ENCODE measurements around the gene ZNF33A. TPM values are rescaled to one million over a fixed set of nuclear protein-coding genes. Genes with fewer than 3 reads are reported as not detected.

The ZNF33A gene
- total and polyA plus RNA-seq, 10 of the 15 experiments (the other 5 are each of a cell fraction or from before 2014, with no cell fraction given): 9.8 to 29.9 (median 18.3) TPM

DNA sequence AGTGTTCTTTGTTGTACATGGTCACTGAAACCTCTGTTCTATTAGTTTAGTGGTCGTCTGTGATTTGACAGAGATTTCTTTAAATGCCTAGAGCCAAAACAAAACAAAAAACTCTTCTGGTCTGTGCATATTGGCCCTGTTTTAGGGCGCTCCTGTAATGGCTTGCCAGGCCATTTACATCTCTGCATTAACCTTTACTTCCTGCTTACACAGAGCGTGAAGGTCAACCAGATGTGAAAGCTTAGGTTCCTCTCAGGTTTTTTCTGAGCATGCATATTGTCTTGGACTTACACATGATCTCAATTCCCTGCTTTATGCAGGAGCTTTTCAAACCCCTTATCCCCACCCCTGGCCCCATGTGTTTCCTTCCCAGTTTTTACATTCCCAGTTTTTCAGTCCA is 93.3 kb downstream of the ZNF33A start:
- in situ Hi-C loops (cut with MboI): no loop called here
- Histone ChIP-seq H2AFZ (ENCODE audit: control insufficient read depth, low read depth, low read length) (no peak overlapping the region), H3K4me3 (no peak overlapping the region), H3K79me2 (ENCODE audit: control insufficient read depth, insufficient read depth, low read length) (no peaks in the 10 kb centered on the region), H4K20me1 (ENCODE audit: control insufficient read depth, insufficient read depth) (no peaks in the 10 kb centered on the region), H3K27me3 (replicated peaks in 1 of 2; ENCODE audit: control insufficient read depth in 2 of 2, insufficient read depth in 2 of 2, low read length in 1 of 2) (no peaks in the 10 kb centered on the region), H3K4me2 (ENCODE audit: control insufficient read depth, insufficient read depth) (no peak overlapping the region), H3K9me3 (replicated peaks; ENCODE audit: control insufficient read depth, insufficient read depth, low read length) (peaks cover 16% of the 10 kb centered on the region), H3K36me3 (ENCODE audit: control insufficient read depth in 2 of 2, insufficient read depth in 2 of 2, low read length in 1 of 2) (peaks cover 2 to 12% of the 10 kb centered on the region in 2 experiments; a peak in 2 of 4 replicates), H3K9ac (ENCODE audit: control insufficient read depth, insufficient read depth, low read length) (no peak overlapping the region), H3K4me1 (ENCODE audit: control insufficient read depth, insufficient read depth, low read length) (no peaks in the 10 kb centered on the region), H3K27ac (ENCODE audit: control insufficient read depth, insufficient read depth) (no peak overlapping the region)
- SMC1A ChIA-PET (ENCODE audit: uncharacterized antibody, unreplicated experiment): no interaction called here
- no TSS peak for BruUV-seq (replicated peaks)
- FAIRE-seq: no peak
- intact Hi-C loops (cut with micrococcal nuclease; ENCODE audit: unreplicated experiment): no loop called here
- 21% methylated on average over 3 of the region's 3 CpGs for WGBS (ENCODE audit: insufficient coverage, insufficient replicate concordance, low lambda C conversion rate, missing lambda C conversion rate)
- POLR2A ChIA-PET: no interaction called here
- no peak for DNase-seq (ENCODE audit: low read depth, low spot score)
- CTCF ChIA-PET: no interaction called here
- ATAC-seq: no peak
- RAD21 ChIA-PET (ENCODE audit: unreplicated experiment): no interaction called here
- TF ChIP-seq, protein P1, sequence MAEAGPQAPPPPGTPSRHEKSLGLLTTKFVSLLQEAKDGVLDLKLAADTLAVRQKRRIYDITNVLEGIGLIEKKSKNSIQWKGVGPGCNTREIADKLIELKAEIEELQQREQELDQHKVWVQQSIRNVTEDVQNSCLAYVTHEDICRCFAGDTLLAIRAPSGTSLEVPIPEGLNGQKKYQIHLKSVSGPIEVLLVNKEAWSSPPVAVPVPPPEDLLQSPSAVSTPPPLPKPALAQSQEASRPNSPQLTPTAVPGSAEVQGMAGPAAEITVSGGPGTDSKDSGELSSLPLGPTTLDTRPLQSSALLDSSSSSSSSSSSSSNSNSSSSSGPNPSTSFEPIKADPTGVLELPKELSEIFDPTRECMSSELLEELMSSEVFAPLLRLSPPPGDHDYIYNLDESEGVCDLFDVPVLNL (IDR thresholded peaks at IDR 0.05; ENCODE audit: low read depth, low read length): no peak
- TF ChIP-seq SP1 (IDR thresholded peaks at IDR 0.05; ENCODE audit: low read depth, low read length) (no peak), YBX1 (IDR thresholded peaks at IDR 0.05) (no peak), PAX5 (IDR thresholded peaks at IDR 0.05; ENCODE audit: borderline replicate concordance, low read depth, low read length) (no peak), IKZF1 (conservative IDR thresholded peaks at IDR 0.05) (no peak), RCOR1 (conservative IDR thresholded peaks at IDR 0.05; ENCODE audit: low read depth, low read length) (no peak), CBFB (IDR thresholded peaks at IDR 0.05; ENCODE audit: low read depth) (no peak), HCFC1 (IDR thresholded peaks at IDR 0.05; ENCODE audit: low read length) (no peak), SMAD5 (IDR thresholded peaks at IDR 0.05; ENCODE audit: low read depth) (no peak), ASH2L (IDR thresholded peaks at IDR 0.05; ENCODE audit: borderline replicate concordance, low read depth) (no peak), YY1 (IDR thresholded peaks at IDR 0.05; ENCODE audit: low read depth, low read length) (no peak), NR2F1 (conservative IDR thresholded peaks at IDR 0.05) (no peak), EED (IDR thresholded peaks at IDR 0.05; ENCODE audit: low read depth) (no peak)
- TF ChIP-seq, protein P2, sequence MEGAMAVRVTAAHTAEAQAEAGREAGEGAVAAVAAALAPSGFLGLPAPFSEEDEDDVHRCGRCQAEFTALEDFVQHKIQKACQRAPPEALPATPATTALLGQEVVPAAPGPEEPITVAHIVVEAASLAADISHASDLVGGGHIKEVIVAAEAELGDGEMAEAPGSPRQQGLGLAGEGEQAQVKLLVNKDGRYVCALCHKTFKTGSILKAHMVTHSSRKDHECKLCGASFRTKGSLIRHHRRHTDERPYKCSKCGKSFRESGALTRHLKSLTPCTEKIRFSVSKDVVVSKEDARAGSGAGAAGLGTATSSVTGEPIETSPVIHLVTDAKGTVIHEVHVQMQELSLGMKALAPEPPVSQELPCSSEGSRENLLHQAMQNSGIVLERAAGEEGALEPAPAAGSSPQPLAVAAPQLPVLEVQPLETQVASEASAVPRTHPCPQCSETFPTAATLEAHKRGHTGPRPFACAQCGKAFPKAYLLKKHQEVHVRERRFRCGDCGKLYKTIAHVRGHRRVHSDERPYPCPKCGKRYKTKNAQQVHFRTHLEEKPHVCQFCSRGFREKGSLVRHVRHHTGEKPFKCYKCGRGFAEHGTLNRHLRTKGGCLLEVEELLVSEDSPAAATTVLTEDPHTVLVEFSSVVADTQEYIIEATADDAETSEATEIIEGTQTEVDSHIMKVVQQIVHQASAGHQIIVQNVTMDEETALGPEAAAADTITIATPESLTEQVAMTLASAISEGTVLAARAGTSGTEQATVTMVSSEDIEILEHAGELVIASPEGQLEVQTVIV (IDR thresholded peaks at IDR 0.05; ENCODE audit: borderline replicate concordance, partially characterized antibody): no peak
- TF ChIP-seq, protein P3, sequence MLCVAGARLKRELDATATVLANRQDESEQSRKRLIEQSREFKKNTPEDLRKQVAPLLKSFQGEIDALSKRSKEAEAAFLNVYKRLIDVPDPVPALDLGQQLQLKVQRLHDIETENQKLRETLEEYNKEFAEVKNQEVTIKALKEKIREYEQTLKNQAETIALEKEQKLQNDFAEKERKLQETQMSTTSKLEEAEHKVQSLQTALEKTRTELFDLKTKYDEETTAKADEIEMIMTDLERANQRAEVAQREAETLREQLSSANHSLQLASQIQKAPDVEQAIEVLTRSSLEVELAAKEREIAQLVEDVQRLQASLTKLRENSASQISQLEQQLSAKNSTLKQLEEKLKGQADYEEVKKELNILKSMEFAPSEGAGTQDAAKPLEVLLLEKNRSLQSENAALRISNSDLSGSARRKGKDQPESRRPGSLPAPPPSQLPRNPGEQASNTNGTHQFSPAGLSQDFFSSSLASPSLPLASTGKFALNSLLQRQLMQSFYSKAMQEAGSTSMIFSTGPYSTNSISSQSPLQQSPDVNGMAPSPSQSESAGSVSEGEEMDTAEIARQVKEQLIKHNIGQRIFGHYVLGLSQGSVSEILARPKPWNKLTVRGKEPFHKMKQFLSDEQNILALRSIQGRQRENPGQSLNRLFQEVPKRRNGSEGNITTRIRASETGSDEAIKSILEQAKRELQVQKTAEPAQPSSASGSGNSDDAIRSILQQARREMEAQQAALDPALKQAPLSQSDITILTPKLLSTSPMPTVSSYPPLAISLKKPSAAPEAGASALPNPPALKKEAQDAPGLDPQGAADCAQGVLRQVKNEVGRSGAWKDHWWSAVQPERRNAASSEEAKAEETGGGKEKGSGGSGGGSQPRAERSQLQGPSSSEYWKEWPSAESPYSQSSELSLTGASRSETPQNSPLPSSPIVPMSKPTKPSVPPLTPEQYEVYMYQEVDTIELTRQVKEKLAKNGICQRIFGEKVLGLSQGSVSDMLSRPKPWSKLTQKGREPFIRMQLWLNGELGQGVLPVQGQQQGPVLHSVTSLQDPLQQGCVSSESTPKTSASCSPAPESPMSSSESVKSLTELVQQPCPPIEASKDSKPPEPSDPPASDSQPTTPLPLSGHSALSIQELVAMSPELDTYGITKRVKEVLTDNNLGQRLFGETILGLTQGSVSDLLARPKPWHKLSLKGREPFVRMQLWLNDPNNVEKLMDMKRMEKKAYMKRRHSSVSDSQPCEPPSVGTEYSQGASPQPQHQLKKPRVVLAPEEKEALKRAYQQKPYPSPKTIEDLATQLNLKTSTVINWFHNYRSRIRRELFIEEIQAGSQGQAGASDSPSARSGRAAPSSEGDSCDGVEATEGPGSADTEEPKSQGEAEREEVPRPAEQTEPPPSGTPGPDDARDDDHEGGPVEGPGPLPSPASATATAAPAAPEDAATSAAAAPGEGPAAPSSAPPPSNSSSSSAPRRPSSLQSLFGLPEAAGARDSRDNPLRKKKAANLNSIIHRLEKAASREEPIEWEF (IDR thresholded peaks at IDR 0.05; ENCODE audit: insufficient replicate concordance, low read depth, low read length): no peak
